ENCODE measurements around the gene SLC26A9. TPM values are rescaled to one million over a fixed set of nuclear protein-coding genes. Genes with fewer than 3 reads are reported as not detected.

The SLC26A9 gene
- polyA plus RNA-seq, 1 experiment: not detected

DNA sequence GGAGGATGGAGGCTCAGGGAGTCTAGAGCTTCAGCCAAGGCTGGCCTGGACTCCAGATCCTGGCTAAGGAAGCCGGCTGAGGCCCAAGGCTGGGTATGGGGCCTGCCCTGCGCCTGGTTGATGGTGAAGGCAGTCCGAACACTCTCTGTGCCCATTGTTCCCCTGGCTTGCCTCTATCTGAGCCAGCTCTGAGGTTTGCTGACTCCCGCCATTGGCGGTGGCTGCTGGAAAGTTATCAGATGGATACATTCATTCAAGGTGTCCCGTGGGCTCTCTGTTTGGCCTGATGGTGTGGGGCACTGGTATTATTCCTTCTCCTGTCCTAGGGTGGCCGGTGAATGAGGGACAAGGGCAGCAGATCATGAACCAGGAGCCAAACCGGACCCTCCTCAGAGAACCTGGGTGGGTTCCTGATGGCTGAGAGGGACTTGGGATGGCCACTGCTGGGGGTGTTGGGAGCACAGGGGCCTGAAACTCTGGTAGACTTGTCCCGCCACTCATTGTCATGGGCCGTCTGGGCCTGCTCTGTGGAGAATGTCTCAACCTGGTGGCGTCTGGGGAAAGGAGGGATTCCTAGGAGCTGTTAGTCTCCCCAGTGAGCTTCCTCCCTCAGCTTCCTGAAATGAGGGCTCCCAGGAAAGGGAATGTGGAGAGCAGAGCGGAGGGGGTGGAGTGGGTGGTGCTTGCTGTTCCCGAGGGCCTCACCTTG, 22.2 kb downstream of the SLC26A9 start:
- ChIA-PET CTCF (interaction anchor here (1.0 to 17.3 kb wide), 9 partner anchors 8 to 262 kb away, joined by 3 to 514 read pairs (median 6); no protein-coding TSS in a partner anchor), POLR2A (no interaction called here)
- H3K36me3 ChIP-seq (ENCODE audit: control insufficient read depth, insufficient read depth, low read length): no peaks in the 10 kb centered on the region

DNA sequence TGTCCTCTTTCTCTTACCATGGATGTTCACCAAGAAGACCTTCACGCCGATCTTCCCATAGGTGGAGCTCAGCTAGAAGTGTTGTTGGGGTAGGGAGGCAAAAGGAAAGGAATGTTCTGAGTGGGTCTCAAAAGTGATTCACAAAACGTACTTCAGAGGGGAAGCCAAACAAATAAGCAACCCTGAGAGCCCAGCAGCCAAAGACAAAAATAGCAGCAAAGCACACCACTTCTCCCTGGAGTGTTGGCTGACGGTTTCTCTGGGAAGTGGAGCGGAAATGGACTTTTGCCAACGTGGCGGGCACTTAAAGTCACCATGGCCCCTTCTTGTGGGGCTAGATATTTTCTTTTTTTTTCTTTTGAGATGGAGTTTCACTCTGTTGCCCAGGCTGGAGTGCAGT, 23.1 kb downstream of the SLC26A9 start:
- H3K4me3 ChIP-seq (ENCODE audit: low read depth, low read length): no peak overlapping the region
- no peaks in the 10 kb centered on the region for H3K36me3 ChIP-seq (ENCODE audit: control insufficient read depth, insufficient read depth, low read length)
- DNase-seq (ENCODE audit: low read depth): no peak
- ChIA-PET CTCF (interaction anchor here (0.8 to 17.3 kb wide), 20 partner anchors 9 to 261 kb away, joined by 3 to 514 read pairs (median 6); partner anchors contain the start of gene SLC26A9), POLR2A (interaction anchor here (1.8 kb wide), 1 partner anchor 57 kb away, joined by 6 read pairs; no protein-coding TSS in a partner anchor)
- TF ChIP-seq, protein P1, sequence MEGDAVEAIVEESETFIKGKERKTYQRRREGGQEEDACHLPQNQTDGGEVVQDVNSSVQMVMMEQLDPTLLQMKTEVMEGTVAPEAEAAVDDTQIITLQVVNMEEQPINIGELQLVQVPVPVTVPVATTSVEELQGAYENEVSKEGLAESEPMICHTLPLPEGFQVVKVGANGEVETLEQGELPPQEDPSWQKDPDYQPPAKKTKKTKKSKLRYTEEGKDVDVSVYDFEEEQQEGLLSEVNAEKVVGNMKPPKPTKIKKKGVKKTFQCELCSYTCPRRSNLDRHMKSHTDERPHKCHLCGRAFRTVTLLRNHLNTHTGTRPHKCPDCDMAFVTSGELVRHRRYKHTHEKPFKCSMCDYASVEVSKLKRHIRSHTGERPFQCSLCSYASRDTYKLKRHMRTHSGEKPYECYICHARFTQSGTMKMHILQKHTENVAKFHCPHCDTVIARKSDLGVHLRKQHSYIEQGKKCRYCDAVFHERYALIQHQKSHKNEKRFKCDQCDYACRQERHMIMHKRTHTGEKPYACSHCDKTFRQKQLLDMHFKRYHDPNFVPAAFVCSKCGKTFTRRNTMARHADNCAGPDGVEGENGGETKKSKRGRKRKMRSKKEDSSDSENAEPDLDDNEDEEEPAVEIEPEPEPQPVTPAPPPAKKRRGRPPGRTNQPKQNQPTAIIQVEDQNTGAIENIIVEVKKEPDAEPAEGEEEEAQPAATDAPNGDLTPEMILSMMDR (IDR thresholded peaks at IDR 0.05; ENCODE audit: insufficient read depth, low read depth, low read length): no peak
- no peaks in the 10 kb centered on the region; the same call in 1 of the 2 replicates for H3K27me3 ChIP-seq (ENCODE audit: control insufficient read depth, insufficient read depth, low read length)

More for the DNA sequence above, 22.2 kb downstream of the SLC26A9 start:
- no peaks in the 10 kb centered on the region; the same call in 1 of the 2 replicates for H3K27me3 ChIP-seq (ENCODE audit: control insufficient read depth, insufficient read depth, low read length)
- DNase-seq (ENCODE audit: low read depth): no peak
- TF ChIP-seq, protein P1 (IDR thresholded peaks at IDR 0.05; ENCODE audit: insufficient read depth, low read depth, low read length): no peak
- no peak overlapping the region for H3K4me3 ChIP-seq (ENCODE audit: low read depth, low read length)

DNA sequence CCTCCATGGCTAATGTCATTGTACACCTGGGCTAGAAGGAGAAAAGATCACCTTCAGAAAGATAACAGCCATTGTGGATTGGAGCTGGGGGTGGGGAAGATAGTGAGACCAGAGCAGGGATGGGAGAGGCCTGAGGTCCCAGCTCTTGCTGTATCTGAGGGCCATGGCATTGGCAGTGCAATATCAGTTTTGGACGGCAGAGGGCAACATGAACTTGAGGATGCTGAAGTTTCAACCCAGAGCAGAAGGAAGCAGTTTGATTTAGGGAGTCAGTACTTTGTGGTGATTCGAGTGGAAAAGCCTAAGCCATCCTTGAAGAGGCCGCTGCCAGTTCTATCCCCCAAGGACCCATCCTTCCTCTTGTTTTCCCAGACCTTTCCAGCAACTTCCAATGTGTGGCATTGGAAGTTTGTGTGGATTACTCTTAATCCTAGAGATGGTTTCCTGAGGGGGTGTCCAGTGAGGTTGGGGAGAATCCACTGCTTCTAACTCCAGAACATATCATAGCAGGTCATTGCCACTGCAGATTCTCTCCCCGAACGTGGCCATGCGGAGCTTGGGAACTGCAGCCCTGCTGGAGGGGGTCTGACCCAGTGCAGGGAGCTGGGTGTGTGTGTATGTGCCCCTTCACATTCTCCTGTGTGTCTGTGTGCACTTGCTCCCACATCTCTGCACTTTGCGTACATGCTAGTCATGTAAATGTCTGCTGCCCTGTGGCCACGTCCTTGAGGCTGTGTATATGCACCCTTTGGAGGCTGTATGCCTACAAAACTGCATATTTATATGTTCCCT, 24.1 kb downstream of the SLC26A9 start:
- H3K27me3 ChIP-seq (ENCODE audit: control insufficient read depth, insufficient read depth, low read length): no peaks in the 10 kb centered on the region; the same call in 1 of the 2 replicates
- DNase-seq (ENCODE audit: low read depth): no peak
- POLR2A ChIA-PET: interaction anchor here (0.5 to 1.8 kb wide), 2 partner anchors 58 to 205 kb away, joined by 3 to 6 read pairs; no protein-coding TSS in a partner anchor
- TF ChIP-seq, protein P1 (IDR thresholded peaks at IDR 0.05; ENCODE audit: insufficient read depth, low read depth, low read length): peak; percentile 88
- H3K36me3 ChIP-seq (ENCODE audit: control insufficient read depth, insufficient read depth, low read length): no peaks in the 10 kb centered on the region
- CTCF ChIA-PET: interaction anchor here (0.6 to 17.3 kb wide), 36 partner anchors 8 to 260 kb away, joined by 3 to 514 read pairs (median 4); partner anchors contain the start of genes RAB7B and SLC26A9
- no peak overlapping the region for H3K4me3 ChIP-seq (ENCODE audit: low read depth, low read length)

DNA sequence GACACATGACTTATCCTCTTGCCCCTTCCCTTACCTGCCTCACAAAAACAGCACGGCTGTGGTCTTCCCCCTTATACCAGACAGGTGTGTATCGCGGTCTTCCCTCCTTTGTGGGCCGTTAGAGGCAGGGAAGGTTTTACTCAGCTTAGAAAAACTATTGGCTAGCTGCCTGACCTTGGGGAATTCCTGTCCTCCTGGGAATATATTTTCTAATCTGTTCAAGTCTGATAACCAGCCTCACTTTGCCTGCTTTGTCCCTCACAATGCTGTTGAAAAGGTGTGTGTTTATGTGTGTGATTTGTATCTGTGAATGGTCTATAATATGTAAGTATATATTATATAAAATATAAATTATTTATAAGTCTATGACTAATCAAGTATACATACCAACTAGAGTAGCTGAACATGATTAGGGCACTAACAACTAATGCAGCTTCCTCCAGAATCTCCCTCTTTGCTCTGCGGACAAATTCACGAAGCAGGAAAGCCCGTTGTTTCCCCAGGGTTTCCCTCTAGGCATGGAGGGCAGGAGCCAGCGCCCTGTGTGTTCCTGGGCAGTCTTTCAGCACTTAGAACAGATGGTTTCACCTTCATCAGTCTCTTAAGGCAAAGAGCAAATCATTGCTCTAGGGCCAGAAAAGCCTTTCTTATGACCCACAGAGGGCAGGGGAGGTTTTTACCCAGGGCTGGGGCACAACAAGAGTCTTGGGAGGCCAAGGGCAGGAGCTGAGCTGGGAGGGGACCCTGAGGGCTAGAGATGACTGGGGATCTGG, 25.6 kb downstream of the SLC26A9 start:
- TF ChIP-seq, protein P1 (IDR thresholded peaks at IDR 0.05; ENCODE audit: insufficient read depth, low read depth, low read length): no peak
- POLR2A ChIA-PET: interaction anchor here (1.1 kb wide), 1 partner anchor 60 kb away, joined by 3 read pairs; no protein-coding TSS in a partner anchor
- CTCF ChIA-PET: interaction anchor here (0.6 to 17.3 kb wide), 17 partner anchors 10 to 259 kb away, joined by 3 to 514 read pairs (median 5); partner anchors contain the start of gene RAB7B
- Histone ChIP-seq H3K36me3 (ENCODE audit: control insufficient read depth, insufficient read depth, low read length) (no peaks in the 10 kb centered on the region), H3K27me3 (ENCODE audit: control insufficient read depth, insufficient read depth, low read length) (no peaks in the 10 kb centered on the region), H3K4me3 (ENCODE audit: low read depth, low read length) (no peak overlapping the region)
- no peak for DNase-seq (ENCODE audit: low read depth)

Measured in BJ (cell line).